ENCODE measurements around the gene FARS2.

- TF ChIP-seq CTCF (IDR thresholded peaks at IDR 0.05; ENCODE audit: poor library complexity, severe bottlenecking) (no peak), TAF1 (IDR thresholded peaks at IDR 0.05; ENCODE audit: low read depth) (no peak), EZH2 (IDR thresholded peaks at IDR 0.05; ENCODE audit: borderline replicate concordance, insufficient read depth, low read length, poor library complexity, severe bottlenecking) (no peak), REST (IDR thresholded peaks at IDR 0.05; ENCODE audit: borderline replicate concordance) (no peak), POLR2AphosphoS5 (IDR thresholded peaks at IDR 0.05) (no peak), MXI1 (conservative IDR thresholded peaks at IDR 0.05; ENCODE audit: poor library complexity, severe bottlenecking) (no peak), EP300 (conservative IDR thresholded peaks at IDR 0.05; ENCODE audit: poor library complexity, severe bottlenecking) (no peak), SMC3 (conservative IDR thresholded peaks at IDR 0.05; ENCODE audit: poor library complexity) (no peak)
Measured at GRCh38 chr6:5478380-5478779, 217.1 kb downstream of the FARS2 start.
